Gastrocnemius medialis (tissue), 4 donors: ENCODE measurements around the gene MND1.

Experiments
- CTCF ChIP-seq, 5 experiments: fragments of 450-650 bp in 3 of 5; fragments of 200-600 bp in 2 of 5; sonication (generic) in 2 of 5; IDR thresholded peaks in 4 of 5; conservative IDR thresholded peaks in 1 of 5; 1 replicate in 4 of 5; 2 replicates in 1 of 5; pipeline ENCODE4 v1.5.1; 2016 to 2019; ENCODE audit warnings: antibody characterized with exemption in 5 of 5, mild to moderate bottlenecking in 3 of 5, moderate library complexity in 3 of 5
- POLR2A ChIP-seq, 2 donors: fragments of 450-650 bp; IDR thresholded peaks; one replicate each; pipeline ENCODE4 v1.6.1; 2017; ENCODE audit warnings: antibody characterized with exemption in 2 of 2, mild to moderate bottlenecking in 2 of 2, moderate library complexity in 2 of 2

DNA sequence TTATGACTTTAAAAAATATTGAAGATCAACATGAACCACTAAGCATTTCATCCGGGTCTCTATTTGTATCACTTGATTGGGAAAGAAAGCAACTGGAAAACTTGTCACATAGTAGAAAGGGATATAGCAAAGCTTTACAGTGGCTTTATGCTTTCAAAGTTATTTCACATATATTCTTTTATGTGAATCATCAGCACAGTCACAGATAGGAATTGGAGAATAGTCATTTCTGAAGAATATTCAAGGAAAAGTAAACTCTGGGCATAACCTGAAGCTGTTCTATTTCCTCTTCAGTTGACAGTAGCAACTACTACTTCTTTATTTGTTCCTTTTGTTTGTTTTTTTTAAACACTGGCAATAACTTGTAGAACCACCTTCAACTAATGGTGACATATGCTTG lies 50.5 kb downstream of the MND1 start:
- TF ChIP-seq CTCF (IDR thresholded peaks at IDR 0.05 in 4 of 5, conservative IDR thresholded peaks at IDR 0.05 in 1 of 5), result no peak
- TF ChIP-seq POLR2A (IDR thresholded peaks at IDR 0.05), result no peak
